GM12873 (cell line): ENCODE results near the gene PCBP3.

Experiments used
- CTCF ChIP-seq: IDR thresholded peaks from 2 replicates; pipeline ENCODE4 v1.5.1; 2012; ENCODE audit warnings: low read depth, mild to moderate bottlenecking, moderate library complexity, low read length, control low read depth; ENCODE audit not compliant: insufficient read depth; ENCODE audit errors: missing control alignments

Gene PCBP3

GRCh38 chr21:45763506-45763905 is 120.0 kb downstream of the PCBP3 start:
- TF ChIP-seq CTCF = no peak

GRCh38 chr21:45764792-45765191 is 121.3 kb downstream of the PCBP3 start:
- TF ChIP-seq CTCF = no peak

GRCh38 chr21:45765375-45765774 is 121.8 kb downstream of the PCBP3 start:
- no peak for TF ChIP-seq CTCF

- TF ChIP-seq CTCF = no peak
Measured at GRCh38 chr21:45766055-45766454, 122.5 kb downstream of the PCBP3 start.

GRCh38 chr21:45766501-45766900 is 123.0 kb downstream of the PCBP3 start:
- TF ChIP-seq CTCF = no peak

GRCh38 chr21:45767071-45768006 is 123.8 kb downstream of the PCBP3 start:
- no peak for TF ChIP-seq CTCF

- TF ChIP-seq CTCF = no peak
Measured at GRCh38 chr21:45768011-45768739, 124.7 kb downstream of the PCBP3 start.
